RWPE2 (cell line): ENCODE measurements around the gene NUDT22.

Source experiments
- ATAC-seq: fragments of 200-7000 bp; cut with Tn5 transposase; 3 replicates; pipeline ENCODE4 v1.9.1; 2021; ENCODE audit warnings: low read depth
- DNase-seq: peaks from one replicate; pipeline ENCODE4 v3.0.0-alpha.2; 2020; ENCODE audit warnings: low spot score
- H3K27ac ChIP-seq: fragments of 450-650 bp; 2 replicates; pipeline ENCODE4 v1.5.1; 2017; ENCODE audit warnings: mild to moderate bottlenecking; ENCODE audit not compliant: poor library complexity, severe bottlenecking
- H3K27me3 ChIP-seq: fragments of 250-450 bp; sonication (Bioruptor Pico); 2 replicates; pipeline ENCODE4 v1.5.1; 2021; ENCODE audit warnings: mild to moderate bottlenecking, moderate library complexity; ENCODE audit not compliant: insufficient read depth, poor library complexity, severe bottlenecking
- H3K36me3 ChIP-seq: fragments of 250-450 bp; sonication (Bioruptor Pico); 2 replicates; pipeline ENCODE4 v1.5.1; 2020; ENCODE audit warnings: low read depth, mild to moderate bottlenecking, moderate library complexity
- H3K4me1 ChIP-seq: fragments of 250-450 bp; sonication (Bioruptor Pico); 2 replicates; pipeline ENCODE4 v1.5.1; 2021; ENCODE audit warnings: mild to moderate bottlenecking, moderate library complexity; ENCODE audit not compliant: insufficient read depth, poor library complexity, severe bottlenecking
- H3K4me3 ChIP-seq: fragments of 250-450 bp; sonication (Bioruptor Pico); 2 replicates; pipeline ENCODE4 v1.5.1; 2021; ENCODE audit warnings: mild to moderate bottlenecking, moderate library complexity; ENCODE audit not compliant: severe bottlenecking
- H3K9me3 ChIP-seq: fragments of 250-450 bp; sonication (Bioruptor Pico); 2 replicates; pipeline ENCODE4 v1.5.1; 2021; ENCODE audit warnings: mild to moderate bottlenecking, moderate library complexity; ENCODE audit not compliant: severe bottlenecking
- TF ChIP-seq, protein P1 (sequence below): fragments of 450-650 bp; IDR thresholded peaks from one replicate; pipeline ENCODE4 v1.5.1; 2017; ENCODE audit warnings: mild to moderate bottlenecking, moderate library complexity; ENCODE audit not compliant: poor library complexity, severe bottlenecking

The NUDT22 gene

GRCh38 chr11:64241491-64242374 lies 15.7 kb downstream of the NUDT22 start:
- ATAC-seq (peak; percentile 11), DNase-seq (no peak)
- peaks cover 14% of the 10 kb centered on the region for H3K4me1 ChIP-seq
- no peaks in the 10 kb centered on the region for H3K9me3 ChIP-seq
- peaks cover 37% of the 10 kb centered on the region for H3K36me3 ChIP-seq
- no peaks in the 10 kb centered on the region for H3K27me3 ChIP-seq
- peak overlapping the region; percentile 59 for H3K4me3 ChIP-seq
- peak overlapping the region; percentile 98 for H3K27ac ChIP-seq
- TF ChIP-seq, protein P1, sequence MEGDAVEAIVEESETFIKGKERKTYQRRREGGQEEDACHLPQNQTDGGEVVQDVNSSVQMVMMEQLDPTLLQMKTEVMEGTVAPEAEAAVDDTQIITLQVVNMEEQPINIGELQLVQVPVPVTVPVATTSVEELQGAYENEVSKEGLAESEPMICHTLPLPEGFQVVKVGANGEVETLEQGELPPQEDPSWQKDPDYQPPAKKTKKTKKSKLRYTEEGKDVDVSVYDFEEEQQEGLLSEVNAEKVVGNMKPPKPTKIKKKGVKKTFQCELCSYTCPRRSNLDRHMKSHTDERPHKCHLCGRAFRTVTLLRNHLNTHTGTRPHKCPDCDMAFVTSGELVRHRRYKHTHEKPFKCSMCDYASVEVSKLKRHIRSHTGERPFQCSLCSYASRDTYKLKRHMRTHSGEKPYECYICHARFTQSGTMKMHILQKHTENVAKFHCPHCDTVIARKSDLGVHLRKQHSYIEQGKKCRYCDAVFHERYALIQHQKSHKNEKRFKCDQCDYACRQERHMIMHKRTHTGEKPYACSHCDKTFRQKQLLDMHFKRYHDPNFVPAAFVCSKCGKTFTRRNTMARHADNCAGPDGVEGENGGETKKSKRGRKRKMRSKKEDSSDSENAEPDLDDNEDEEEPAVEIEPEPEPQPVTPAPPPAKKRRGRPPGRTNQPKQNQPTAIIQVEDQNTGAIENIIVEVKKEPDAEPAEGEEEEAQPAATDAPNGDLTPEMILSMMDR, result no peak

DNA sequence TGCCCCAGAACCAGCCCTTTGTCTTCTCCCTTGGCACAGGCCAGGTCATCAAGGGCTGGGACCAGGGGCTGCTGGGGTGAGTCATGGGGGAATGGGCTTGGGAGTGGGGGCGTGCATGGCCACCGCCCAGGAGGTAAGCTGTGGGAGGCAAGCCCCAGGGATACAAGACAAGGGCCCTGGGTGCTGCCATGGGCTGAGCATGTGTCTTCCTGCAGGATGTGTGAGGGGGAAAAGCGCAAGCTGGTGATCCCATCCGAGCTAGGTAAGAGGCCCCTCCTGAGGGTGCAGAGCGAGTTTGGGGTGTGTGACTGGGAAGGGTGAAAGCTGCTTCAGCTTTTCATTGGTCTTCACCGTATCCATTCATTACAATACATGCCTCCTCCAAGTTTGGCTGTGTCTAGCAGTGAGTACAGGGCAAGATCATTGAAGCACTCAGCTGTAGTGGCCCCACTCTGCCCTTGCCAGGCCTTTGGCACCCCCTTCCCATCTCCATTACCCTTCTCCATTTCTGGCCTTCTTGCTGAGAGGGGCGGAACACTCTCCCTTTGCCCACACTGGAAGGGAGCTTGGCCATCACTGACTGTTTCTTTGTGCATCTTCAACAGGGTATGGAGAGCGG lies 17.3 kb downstream of the NUDT22 start:
- TF ChIP-seq, protein P1, result no peak
- Histone ChIP-seq H3K9me3 (no peaks in the 10 kb centered on the region), H3K36me3 (peaks cover 36% of the 10 kb centered on the region), H3K4me1 (peaks cover 14% of the 10 kb centered on the region), H3K27me3 (no peaks in the 10 kb centered on the region), H3K4me3 (no peak overlapping the region), H3K27ac (peak overlapping the region; percentile 98)
- ATAC-seq, result no peak
- no peak for DNase-seq

- Histone ChIP-seq H3K4me3 (no peak overlapping the region), H3K9me3 (no peaks in the 10 kb centered on the region), H3K27me3 (no peaks in the 10 kb centered on the region), H3K27ac (peak overlapping the region; percentile 98), H3K36me3 (peaks cover 30% of the 10 kb centered on the region), H3K4me1 (peaks cover 14% of the 10 kb centered on the region)
- no peak for ATAC-seq
- TF ChIP-seq, protein P1, result no peak
- DNase-seq, result no peak
These were observed 18.0 kb downstream of the NUDT22 start for GRCh38 chr11:64244107-64244506.

GRCh38 chr11:64244966-64245365 lies 18.9 kb downstream of the NUDT22 start:
- Histone ChIP-seq H3K36me3 (peaks cover 30% of the 10 kb centered on the region), H3K27me3 (no peaks in the 10 kb centered on the region), H3K9me3 (no peaks in the 10 kb centered on the region), H3K27ac (peak overlapping the region; percentile 98), H3K4me1 (peaks cover 9% of the 10 kb centered on the region), H3K4me3 (peak overlapping the region; percentile 76)
- no peak for DNase-seq
- ATAC-seq, result no peak
- TF ChIP-seq, protein P1, result no peak

DNA sequence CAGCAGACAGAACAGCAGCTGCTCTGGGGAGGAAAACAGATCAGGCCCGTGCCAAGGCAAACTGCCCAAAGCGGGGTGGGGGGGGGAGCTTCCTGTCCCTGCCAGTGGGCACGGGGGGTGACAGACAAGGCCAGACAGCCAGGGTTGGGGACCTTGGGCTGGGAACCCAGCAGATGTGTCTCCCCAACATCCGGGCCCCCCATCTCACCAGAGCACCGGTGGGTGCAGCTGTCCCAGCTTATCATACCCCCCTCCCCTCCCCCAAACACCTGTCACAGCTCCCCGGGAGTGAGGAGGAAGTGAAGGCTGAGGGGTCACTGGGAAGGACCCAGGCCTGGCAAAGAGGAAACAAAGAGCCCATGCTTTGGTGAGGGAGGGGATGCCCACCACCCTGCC lies 19.3 kb downstream of the NUDT22 start:
- peak overlapping the region; percentile 98 for H3K27ac ChIP-seq
- peaks cover 5% of the 10 kb centered on the region for H3K4me1 ChIP-seq
- DNase-seq (no peak), ATAC-seq (no peak)
- TF ChIP-seq, protein P1, result no peak
- H3K4me3 ChIP-seq, result peak overlapping the region; percentile 76
- no peaks in the 10 kb centered on the region for H3K9me3 ChIP-seq
- no peaks in the 10 kb centered on the region for H3K27me3 ChIP-seq
- peaks cover 30% of the 10 kb centered on the region for H3K36me3 ChIP-seq
